Nephron progenitor cell (in vitro differentiated cells): ENCODE results near the gene MMP20.

Experiments
- DNase-seq: peaks from one replicate; pipeline ENCODE4 v3.0.0; 2021
- H3K27ac Mint-ChIP-seq: 2 replicates; pipeline ENCODE4 v1.8.0; 2021; ENCODE audit warnings: mild to moderate bottlenecking, moderate library complexity, mixed read lengths
- H3K27me3 Mint-ChIP-seq: 2 replicates; pipeline ENCODE4 v1.8.0; 2021; ENCODE audit warnings: mild to moderate bottlenecking, low read depth, mixed read lengths; ENCODE audit not compliant: poor library complexity
- H3K36me3 Mint-ChIP-seq: 2 replicates; pipeline ENCODE4 v1.8.0; 2021; ENCODE audit warnings: low read depth, mixed read lengths
- H3K4me1 Mint-ChIP-seq: 2 replicates; pipeline ENCODE4 v1.8.0; 2021; ENCODE audit warnings: mixed read lengths
- H3K4me3 Mint-ChIP-seq: 2 replicates; pipeline ENCODE4 v1.8.0; 2021; ENCODE audit warnings: mild to moderate bottlenecking, moderate library complexity, mixed read lengths
- H3K9me3 Mint-ChIP-seq: 2 replicates; pipeline ENCODE4 v1.8.0; 2021; ENCODE audit warnings: mild to moderate bottlenecking, moderate library complexity, mixed read lengths
- TF ChIP-seq, protein P1 (sequence below): fragments of 200-600 bp; sonication (generic); IDR thresholded peaks from 2 replicates; pipeline ENCODE4 v1.5.0; 2021; ENCODE audit warnings: antibody characterized with exemption

Gene MMP20

DNA sequence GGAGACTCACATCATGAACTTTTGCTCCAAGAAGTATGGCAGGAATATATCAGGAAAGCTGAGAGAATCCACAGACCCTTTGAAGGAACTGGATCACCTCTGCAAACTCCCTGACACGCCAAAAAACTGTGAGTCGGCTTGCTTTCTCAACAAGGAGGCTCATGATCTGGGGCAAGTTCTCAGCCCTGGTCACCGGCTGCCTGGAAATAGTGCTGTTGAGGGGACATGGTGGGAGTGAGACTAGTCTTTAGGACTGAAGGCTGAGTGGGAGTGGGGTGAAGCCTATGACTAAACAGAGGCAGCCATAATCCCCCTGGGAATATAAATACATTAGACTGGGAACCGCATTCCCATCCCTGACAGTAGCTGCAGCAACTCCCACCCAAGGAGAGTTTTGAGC is 86.2 kb downstream of the MMP20 start:
- H3K9me3 Mint-ChIP-seq, result no peaks in the 10 kb centered on the region
- no peak overlapping the region for H3K27ac Mint-ChIP-seq

DNA sequence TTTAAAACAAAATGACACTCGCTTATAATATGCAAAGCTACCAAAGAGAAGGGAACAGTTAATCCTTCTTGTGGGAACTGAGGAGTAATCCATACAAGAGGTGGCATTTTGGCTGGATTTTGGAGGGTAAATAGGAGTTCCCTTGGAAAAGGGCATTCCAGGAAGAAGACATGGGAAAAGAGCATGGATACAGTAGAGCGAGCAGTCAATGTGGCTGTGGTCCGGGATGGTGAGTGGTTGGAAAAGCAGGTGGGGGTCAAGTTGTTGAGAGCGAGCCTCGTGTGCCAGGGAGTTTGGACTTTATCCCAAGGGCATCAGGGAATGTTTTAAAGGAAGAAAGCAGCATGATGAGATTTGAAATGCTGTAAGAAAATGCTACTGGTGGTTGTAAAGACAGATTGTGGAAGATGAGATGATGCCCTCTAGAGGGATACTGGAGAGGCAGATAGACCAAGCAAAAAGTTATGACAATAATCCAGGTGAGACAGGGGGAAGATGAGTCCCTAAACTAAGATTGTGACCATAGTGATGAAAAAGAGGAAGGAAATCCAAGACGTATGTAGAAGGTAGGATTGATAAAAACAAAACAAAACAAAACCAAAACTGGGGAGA is 90.8 kb downstream of the MMP20 start:
- no peaks in the 10 kb centered on the region for H3K36me3 Mint-ChIP-seq

More for the DNA sequence above, 86.2 kb downstream of the MMP20 start:
- Mint-ChIP-seq H3K27me3 (no peaks in the 10 kb centered on the region), H3K4me1 (no peaks in the 10 kb centered on the region), H3K4me3 (no peak overlapping the region), H3K36me3 (no peaks in the 10 kb centered on the region)
- TF ChIP-seq, protein P1, sequence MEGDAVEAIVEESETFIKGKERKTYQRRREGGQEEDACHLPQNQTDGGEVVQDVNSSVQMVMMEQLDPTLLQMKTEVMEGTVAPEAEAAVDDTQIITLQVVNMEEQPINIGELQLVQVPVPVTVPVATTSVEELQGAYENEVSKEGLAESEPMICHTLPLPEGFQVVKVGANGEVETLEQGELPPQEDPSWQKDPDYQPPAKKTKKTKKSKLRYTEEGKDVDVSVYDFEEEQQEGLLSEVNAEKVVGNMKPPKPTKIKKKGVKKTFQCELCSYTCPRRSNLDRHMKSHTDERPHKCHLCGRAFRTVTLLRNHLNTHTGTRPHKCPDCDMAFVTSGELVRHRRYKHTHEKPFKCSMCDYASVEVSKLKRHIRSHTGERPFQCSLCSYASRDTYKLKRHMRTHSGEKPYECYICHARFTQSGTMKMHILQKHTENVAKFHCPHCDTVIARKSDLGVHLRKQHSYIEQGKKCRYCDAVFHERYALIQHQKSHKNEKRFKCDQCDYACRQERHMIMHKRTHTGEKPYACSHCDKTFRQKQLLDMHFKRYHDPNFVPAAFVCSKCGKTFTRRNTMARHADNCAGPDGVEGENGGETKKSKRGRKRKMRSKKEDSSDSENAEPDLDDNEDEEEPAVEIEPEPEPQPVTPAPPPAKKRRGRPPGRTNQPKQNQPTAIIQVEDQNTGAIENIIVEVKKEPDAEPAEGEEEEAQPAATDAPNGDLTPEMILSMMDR, result no peak
- no peak for DNase-seq

DNA sequence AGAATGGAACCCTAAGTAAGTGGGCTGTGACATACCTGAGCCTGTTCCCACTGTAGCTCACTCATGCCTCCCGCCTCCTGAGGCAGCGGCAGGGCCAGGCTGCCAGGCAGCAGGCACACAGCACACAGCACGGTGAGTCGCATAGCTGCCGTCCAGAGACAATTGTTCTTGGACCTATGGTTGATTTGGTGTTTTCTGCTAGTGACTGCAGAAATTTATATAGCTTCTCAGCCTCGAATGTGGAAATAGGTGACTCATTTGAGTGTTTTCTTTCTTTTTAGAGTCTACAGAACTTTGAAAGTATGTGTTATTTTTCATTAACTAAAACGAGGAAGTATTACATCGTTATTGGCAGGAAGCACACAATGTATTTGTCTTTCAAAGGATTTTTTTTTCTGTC is 94.6 kb downstream of the MMP20 start, which contains the start of gene MMP7:
Gene MMP7 (minus strand): TSS at position 190 of the 400 bp plus-strand sequence. CDS start 47 bp downstream, at position 143.
- Mint-ChIP-seq H3K4me1 (no peaks in the 10 kb centered on the region), H3K27ac (no peak within 1 kb of the TSS), H3K4me3 (no peak within 1 kb of the TSS), H3K9me3 (no peaks in the 10 kb centered on the region), H3K36me3 (no peaks in the 10 kb centered on the region), H3K27me3 (no peaks in the 10 kb centered on the region)
- no peak for DNase-seq
- TF ChIP-seq, protein P1, result no peak

More for the DNA sequence above, 90.8 kb downstream of the MMP20 start:
- Mint-ChIP-seq H3K9me3 (no peaks in the 10 kb centered on the region), H3K4me3 (no peak overlapping the region), H3K27ac (no peak overlapping the region), H3K27me3 (no peaks in the 10 kb centered on the region), H3K4me1 (no peaks in the 10 kb centered on the region)
- DNase-seq, result no peak
- TF ChIP-seq, protein P1, result no peak

DNA sequence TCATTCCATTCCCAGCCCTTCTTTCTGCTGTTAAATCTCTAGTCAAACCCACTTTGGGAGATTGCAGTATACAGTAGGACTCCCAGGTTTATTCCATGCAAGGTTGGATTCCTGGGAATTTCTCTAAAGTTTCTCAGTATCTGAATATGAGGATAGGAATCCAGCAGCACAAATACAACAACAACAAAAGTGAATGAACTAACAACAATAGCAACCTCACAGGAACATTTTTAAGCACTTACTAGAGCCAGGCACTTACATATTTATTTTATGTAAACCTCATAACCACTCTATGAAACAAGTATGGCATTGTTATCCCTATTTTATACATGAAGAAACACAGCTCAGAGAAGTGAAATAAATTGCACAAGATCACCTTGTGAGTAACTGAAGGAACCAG is 96.5 kb downstream of the MMP20 start:
- TF ChIP-seq, protein P1, result no peak
- H3K36me3 Mint-ChIP-seq, result no peaks in the 10 kb centered on the region
- H3K9me3 Mint-ChIP-seq, result no peaks in the 10 kb centered on the region
- H3K4me1 Mint-ChIP-seq, result no peaks in the 10 kb centered on the region
- H3K4me3 Mint-ChIP-seq, result no peak overlapping the region
- no peak overlapping the region for H3K27ac Mint-ChIP-seq
- no peak for DNase-seq
- H3K27me3 Mint-ChIP-seq, result no peaks in the 10 kb centered on the region

DNA sequence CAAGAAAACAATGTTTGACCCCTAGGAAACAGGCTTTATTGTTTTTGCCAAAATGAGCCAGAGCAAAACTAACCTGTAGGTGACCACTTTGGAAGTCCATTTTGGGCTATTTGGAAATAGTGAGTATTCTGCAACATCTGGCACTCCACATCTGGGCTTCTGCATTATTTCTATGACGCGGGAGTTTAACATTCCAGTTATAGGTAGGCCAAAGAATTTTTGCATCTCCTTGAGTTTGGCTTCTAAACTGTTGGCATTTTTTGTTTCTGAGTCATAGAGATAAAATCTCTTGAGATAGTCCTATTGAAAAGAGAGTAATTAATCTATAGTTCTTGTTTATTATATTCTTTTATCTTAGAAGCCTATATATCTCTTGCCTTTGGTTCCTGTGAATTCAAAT is 97.4 kb downstream of the MMP20 start:
- no peaks in the 10 kb centered on the region for H3K4me1 Mint-ChIP-seq
- H3K27me3 Mint-ChIP-seq, result no peaks in the 10 kb centered on the region
- H3K4me3 Mint-ChIP-seq, result no peak overlapping the region
- no peaks in the 10 kb centered on the region for H3K9me3 Mint-ChIP-seq
- H3K27ac Mint-ChIP-seq, result no peak overlapping the region
- TF ChIP-seq, protein P1, result no peak
- no peaks in the 10 kb centered on the region for H3K36me3 Mint-ChIP-seq
- DNase-seq, result no peak

DNA sequence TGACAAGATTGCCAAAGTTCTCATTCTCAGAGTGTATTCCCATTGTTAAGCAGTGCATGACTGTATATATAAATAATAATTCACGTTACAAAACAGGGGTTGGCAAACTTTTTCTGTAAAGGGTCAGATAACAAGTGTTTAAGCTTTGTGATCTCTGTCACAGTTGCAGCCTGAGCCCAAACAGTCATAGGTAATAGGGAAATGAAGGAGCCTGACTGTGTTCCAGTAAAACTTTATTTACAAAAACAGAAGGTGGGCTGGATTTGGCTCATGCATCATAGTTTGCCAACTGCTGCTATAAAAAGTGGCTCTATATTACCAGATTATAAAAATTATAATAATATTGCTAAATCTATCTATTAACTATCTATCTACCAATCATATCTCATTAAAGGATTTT is 98.1 kb downstream of the MMP20 start:
- TF ChIP-seq, protein P1, result no peak
- Mint-ChIP-seq H3K27me3 (no peaks in the 10 kb centered on the region), H3K27ac (no peak overlapping the region), H3K36me3 (no peaks in the 10 kb centered on the region), H3K4me1 (no peaks in the 10 kb centered on the region), H3K9me3 (no peaks in the 10 kb centered on the region), H3K4me3 (no peak overlapping the region)
- DNase-seq, result no peak
